Measurements from ENCODE around the gene TCF7L1.

The TCF7L1 gene

GRCh38 chr2:85248773-85249509 lies 115.7 kb downstream of the TCF7L1 start:
- in situ Hi-C loops (cut with HindIII; ENCODE audit: low sequenced_read_pairs): no loop called here
- peak; percentile 68 for DNase-seq (ENCODE audit: low read depth)
- H3K4me3 ChIP-seq (ENCODE audit: low read depth, low read length): no peak overlapping the region
- TF ChIP-seq CTCF (IDR thresholded peaks at IDR 0.05; ENCODE audit: low read depth, low read length, missing control alignments): no peak

GRCh38 chr2:85250045-85250444 lies 116.9 kb downstream of the TCF7L1 start:
- DNase-seq (ENCODE audit: low read depth): no peak
- H3K4me3 ChIP-seq (ENCODE audit: low read depth, low read length): no peak overlapping the region
- in situ Hi-C loops (cut with HindIII; ENCODE audit: low sequenced_read_pairs): no loop called here
- TF ChIP-seq CTCF (IDR thresholded peaks at IDR 0.05; ENCODE audit: low read depth, low read length, missing control alignments): no peak

GRCh38 chr2:85251070-85251616 lies 118.0 kb downstream of the TCF7L1 start:
- H3K4me3 ChIP-seq (ENCODE audit: low read depth, low read length): no peak overlapping the region
- in situ Hi-C loops (cut with HindIII; ENCODE audit: low sequenced_read_pairs): no loop called here
- no peak for DNase-seq (ENCODE audit: low read depth)
- TF ChIP-seq CTCF (IDR thresholded peaks at IDR 0.05; ENCODE audit: low read depth, low read length, missing control alignments): no peak

GRCh38 chr2:85253890-85254289 lies 120.7 kb downstream of the TCF7L1 start:
- no peak for DNase-seq (ENCODE audit: low read depth)
- TF ChIP-seq CTCF (IDR thresholded peaks at IDR 0.05; ENCODE audit: low read depth, low read length, missing control alignments): no peak
- in situ Hi-C loops (cut with HindIII; ENCODE audit: low sequenced_read_pairs): no loop called here
- H3K4me3 ChIP-seq (ENCODE audit: low read depth, low read length): no peak overlapping the region

- in situ Hi-C loops (cut with HindIII; ENCODE audit: low sequenced_read_pairs): no loop called here
- no peak overlapping the region for H3K4me3 ChIP-seq (ENCODE audit: low read depth, low read length)
- no peak for TF ChIP-seq CTCF (IDR thresholded peaks at IDR 0.05; ENCODE audit: low read depth, low read length, missing control alignments)
- no peak for DNase-seq (ENCODE audit: low read depth)
Measured at GRCh38 chr2:85254540-85255300, 121.5 kb downstream of the TCF7L1 start.

- TF ChIP-seq CTCF (IDR thresholded peaks at IDR 0.05; ENCODE audit: low read depth, low read length, missing control alignments): no peak
- no peak for DNase-seq (ENCODE audit: low read depth)
- H3K4me3 ChIP-seq (ENCODE audit: low read depth, low read length): no peak overlapping the region
- in situ Hi-C loops (cut with HindIII; ENCODE audit: low sequenced_read_pairs): no loop called here
Measured at GRCh38 chr2:85255456-85255812, 122.2 kb downstream of the TCF7L1 start.

All from astrocyte of the cerebellum (primary cell).